Activated T-cell treated with anti-CD3 and anti-CD28 coated beads for 48 hours (primary cell): ENCODE results near the gene NSUN4.
"Not testable (repeated sequence)": the region's sequence is repeated elsewhere in the genome, so short reads cannot be mapped to it uniquely, and the experiment has no call there.

Experiments
- DNase-seq: peaks from one replicate; pipeline ENCODE4 v3.0.0-alpha.2; 2020; ENCODE audit warnings: low read depth

NSUN4 gene

DNA sequence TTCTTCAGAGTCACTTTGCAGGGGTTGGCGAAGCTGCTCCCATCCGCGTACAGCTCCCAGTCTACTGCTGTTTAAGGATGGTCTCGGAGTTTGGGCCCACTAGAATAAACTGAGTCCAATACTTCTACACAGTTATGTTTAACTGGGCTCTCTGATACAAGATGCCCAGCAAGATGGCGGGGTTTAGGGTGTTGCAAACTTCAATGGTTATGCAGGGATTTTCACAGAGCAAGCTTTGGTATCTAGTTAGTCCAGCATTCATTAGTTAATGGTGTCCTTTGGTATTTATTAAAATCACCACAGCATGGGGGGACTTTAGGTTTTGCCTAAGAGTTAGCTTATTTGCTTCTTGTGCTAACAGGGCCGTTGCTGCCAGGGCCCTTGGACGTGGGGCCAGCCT, 12.4 kb upstream of the NSUN4 start:
- DNase-seq = not testable (repeated sequence)

- not testable (repeated sequence) for DNase-seq
Observed at GRCh38 chr1:46329807-46330206, 10.8 kb upstream of the NSUN4 start.

DNA sequence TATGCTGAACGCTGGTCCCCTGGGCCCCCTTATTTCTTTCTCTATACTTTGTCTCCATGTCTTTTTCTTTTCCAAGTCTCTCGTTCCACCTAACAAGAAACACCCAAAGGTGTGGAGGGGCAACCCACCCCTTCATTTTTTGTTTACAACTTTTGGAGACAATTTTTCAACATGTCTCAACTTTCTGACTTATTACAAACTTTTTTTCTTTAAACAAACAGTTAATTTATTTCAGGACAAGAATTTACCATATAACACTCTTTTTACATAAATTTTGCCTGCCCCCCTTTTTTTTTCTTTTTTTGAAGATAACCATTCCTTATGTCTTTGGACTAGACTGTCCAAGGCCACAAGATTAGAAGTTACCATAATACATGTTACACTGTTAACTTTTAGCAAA, 10.2 kb upstream of the NSUN4 start:
- not testable (repeated sequence) for DNase-seq

DNA sequence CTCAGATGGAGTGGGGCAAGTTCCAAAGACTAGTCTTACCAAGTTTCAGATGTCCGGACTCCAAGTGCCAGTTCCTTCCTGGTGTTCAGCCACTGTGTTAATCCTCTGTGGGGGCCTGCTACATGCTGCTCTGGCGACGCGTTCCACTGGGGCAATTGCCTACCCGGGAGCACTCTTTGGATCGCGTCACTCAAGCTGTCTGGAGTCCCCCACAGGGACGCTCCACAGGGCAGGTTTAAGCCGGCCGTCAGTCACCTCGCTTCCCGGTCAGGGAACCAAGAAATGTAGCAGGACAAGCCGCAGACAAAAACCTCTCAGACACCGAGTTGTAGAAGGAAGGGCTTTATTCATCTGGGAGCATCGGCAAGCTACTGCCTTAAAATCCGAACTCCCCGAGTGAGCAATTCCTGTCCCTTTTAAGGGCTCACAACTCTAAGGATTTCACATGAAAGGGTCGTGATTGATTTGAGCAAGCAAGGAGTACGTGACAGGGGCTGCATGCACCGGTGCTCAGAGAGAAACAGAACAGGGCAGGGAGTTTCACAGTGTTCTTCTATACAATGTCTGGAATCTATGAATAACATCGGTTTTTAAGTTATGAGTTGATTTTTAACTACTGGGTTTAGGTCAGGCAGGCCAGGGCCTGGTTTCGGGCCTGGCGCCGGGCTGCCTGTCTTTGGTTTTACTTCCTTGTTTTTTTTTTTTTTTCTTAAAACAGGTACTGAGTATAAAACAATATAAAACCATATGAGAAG, 8.6 kb upstream of the NSUN4 start:
- DNase-seq = not testable (repeated sequence)

DNA sequence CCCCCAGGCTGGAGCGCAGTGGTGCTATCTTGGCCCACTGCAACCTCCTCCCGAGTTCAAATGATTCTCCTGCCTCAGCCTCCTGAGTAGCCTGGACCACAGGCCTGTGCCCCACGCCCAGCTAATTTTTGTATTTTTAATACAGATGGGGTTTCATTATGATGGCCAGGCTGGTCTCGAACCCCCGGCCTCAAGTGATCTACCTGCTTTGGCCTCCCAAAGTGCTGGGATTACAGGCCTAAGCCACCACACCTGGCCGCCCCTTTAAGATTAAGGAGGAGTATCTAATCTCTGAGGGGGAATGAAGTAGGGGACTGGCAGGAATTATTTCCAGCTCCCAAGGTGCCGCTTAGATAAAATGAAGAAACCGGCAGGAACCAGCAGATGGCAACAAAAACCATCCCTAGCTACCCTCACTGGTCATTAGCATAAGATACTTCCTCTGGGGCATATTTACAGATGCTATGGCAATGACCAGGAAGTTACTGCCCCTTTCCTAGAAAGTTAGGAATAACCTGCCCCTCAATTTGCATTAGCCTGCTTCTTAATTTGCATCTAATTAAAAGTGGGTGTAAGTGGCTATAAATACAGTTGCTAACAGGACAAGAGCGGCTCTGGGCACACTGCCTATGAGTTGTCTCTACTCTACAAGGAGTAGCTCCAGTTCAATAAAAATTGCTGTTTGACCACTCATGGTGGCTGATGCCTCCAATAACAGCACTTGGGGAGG, 7.1 kb upstream of the NSUN4 start:
- DNase-seq = no peak

GRCh38 chr1:46334030-46334384, 6.6 kb upstream of the NSUN4 start:
- DNase-seq = no peak

- DNase-seq = no peak
Observed at GRCh38 chr1:46335081-46335480, 5.5 kb upstream of the NSUN4 start.

GRCh38 chr1:46337409-46337808, 3.2 kb upstream of the NSUN4 start:
- DNase-seq = not testable (repeated sequence)

GRCh38 chr1:46341222-46342083, 846 bp downstream of the NSUN4 start:
- no peak for DNase-seq

- no peak for DNase-seq
Observed at GRCh38 chr1:46342084-46342656, 1.6 kb downstream of the NSUN4 start.

GRCh38 chr1:46342677-46343350, 2.2 kb downstream of the NSUN4 start:
- no peak for DNase-seq

DNA sequence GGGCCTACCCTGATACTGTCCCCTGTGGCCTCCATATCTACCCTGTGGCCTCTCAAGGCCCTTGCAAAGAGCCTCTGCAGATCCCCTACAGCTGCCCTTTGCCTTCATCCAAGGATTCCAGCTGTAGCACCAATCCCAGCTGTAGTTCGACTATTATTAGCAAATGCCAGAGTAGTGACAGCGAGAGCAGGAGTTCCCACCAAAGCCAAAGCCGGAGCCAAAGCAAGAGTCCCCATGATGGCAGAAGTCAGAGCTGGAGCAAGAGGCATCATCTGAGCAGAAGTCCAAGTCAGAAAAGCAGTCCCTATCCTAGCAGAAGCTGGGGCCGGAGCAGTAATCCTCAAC, 2.7 kb downstream of the NSUN4 start:
- no peak for DNase-seq

- no peak for DNase-seq
Observed at GRCh38 chr1:46343705-46344104, 3.1 kb downstream of the NSUN4 start.

DNA sequence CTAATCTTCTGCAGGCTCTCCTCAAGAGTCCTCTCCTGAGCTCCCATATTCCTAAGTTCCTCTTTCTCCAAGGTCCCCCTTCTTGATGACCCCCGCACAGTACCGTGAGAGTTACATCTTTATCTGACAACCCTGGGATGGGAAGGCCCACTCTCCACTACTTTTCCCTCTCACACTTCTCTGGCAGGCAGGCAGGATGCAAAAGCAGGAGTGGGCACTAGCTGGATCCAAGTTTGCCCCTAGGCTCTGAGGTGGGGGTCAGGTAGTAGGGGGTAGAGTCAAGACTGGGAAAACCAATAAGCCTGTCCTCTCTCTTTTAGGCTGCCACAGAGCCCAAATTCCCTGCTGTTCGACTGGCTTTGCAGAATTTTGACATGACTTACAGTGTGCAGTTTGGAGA, 3.9 kb downstream of the NSUN4 start:
- DNase-seq = no peak

DNA sequence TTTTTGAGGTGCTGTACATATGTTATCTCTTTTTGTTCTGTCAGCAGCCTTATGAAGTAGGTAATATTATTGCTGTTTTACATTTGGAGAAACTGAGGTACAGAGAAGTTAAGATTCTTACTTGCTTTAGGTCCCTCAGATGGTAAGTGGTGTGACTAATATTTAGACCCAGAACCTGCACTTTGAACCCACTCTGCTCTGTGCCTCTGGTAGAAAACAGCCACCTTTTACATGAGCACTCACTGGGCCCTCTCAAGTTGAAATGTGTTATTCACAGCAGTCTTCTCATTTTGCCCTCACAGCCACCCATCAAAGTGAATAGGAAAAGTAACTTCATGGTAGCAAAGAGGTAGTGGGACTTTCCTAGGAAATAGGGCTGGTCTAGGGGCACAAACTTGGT, 4.7 kb downstream of the NSUN4 start:
- no peak for DNase-seq

DNA sequence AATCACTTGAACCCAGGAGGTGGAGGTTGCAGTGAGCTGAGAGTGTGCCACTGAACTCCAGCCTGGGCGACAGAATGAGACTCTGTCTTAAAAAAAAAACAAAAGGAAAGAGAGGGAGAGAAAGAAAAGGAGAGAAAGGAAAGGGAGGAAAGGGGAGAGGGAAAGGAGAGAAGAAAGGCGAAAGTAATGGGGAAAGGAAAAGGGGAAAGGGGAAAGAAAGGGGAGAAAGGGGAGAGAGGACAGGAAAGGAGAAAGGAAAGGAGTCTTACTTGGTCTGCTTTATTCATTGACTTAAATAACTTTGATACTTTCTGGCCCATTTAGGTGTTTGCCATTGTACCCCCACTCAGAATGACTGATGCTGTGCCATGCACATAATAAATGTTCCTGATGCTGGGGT, 11.8 kb downstream of the NSUN4 start:
- no peak for DNase-seq

GRCh38 chr1:46355920-46356319, 15.3 kb downstream of the NSUN4 start:
- not testable (repeated sequence) for DNase-seq

GRCh38 chr1:46362158-46362557, 21.6 kb downstream of the NSUN4 start:
- DNase-seq = no peak

- no peak for DNase-seq
Observed at GRCh38 chr1:46363121-46363520, 22.5 kb downstream of the NSUN4 start.

DNA sequence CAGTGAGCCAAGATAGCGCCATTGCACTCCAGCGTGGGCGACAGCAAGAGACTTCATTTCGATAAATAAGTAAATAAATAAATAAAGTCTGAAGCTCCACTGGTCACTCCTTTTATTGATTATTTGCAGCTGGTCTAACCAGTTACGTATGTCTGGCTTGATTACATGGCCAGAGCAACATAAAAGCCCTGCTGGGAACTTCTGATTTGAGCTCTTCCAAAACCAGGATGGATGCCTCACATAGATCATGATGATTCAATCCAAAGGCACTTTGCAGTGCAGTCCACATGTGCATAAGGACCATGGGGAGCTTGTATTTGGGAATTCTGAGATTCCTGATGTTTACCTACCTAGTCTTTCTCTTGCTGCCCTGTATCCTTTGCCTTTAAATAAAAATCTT, 24.0 kb downstream of the NSUN4 start:
- DNase-seq = no peak

DNA sequence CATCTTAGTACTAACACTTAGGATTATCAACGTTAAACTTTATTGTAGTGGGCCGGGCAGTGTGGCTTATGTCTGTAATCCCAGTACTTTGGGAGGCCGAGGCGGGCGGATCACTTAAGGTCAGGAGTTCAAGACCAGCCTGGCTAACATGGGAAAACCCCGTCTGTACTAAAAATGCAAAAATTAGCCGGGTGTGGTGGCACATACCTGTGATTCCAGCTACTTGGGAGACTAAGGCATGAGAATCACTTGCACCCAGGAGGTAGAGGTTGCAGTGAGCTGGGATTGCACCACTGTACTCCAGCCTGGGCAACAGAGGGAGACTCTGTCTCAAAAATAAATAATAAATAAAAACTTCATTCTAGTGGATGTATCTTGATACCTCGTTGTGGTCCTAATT, 25.2 kb downstream of the NSUN4 start:
- DNase-seq = not testable (repeated sequence)

DNA sequence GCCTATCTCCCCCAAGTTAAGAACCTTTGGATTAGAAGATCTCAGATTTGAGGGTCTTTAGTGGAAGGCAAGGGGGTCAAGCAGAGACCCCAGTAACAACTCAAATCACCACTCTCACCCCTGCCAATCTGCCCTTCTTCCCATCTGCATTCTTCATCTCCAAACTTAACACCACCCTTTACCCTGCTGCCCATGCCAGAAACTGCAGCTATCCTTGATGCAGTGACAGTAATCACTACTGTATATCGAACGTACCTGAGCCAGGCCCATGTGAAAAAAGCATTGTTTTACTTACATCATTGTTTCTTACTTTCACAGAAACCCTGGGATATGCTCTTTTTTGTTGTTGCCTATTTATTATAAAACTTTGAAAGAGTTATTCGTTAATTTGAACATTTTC, 26.5 kb downstream of the NSUN4 start:
- DNase-seq = no peak
